CD4-positive, alpha-beta T cell treated with Interleukin-12 subunit alpha and Interleukin-12 subunit beta, for 1 hour (primary cell): ENCODE measurements around the gene RIPOR2.
"Not testable (repeated sequence)": the region's sequence is repeated elsewhere in the genome, so short reads cannot be mapped to it uniquely, and the experiment has no call there.

Experiments used
- DNase-seq: peaks from one replicate; pipeline ENCODE4 v3.0.0-alpha.2; 2020

Gene RIPOR2

DNA sequence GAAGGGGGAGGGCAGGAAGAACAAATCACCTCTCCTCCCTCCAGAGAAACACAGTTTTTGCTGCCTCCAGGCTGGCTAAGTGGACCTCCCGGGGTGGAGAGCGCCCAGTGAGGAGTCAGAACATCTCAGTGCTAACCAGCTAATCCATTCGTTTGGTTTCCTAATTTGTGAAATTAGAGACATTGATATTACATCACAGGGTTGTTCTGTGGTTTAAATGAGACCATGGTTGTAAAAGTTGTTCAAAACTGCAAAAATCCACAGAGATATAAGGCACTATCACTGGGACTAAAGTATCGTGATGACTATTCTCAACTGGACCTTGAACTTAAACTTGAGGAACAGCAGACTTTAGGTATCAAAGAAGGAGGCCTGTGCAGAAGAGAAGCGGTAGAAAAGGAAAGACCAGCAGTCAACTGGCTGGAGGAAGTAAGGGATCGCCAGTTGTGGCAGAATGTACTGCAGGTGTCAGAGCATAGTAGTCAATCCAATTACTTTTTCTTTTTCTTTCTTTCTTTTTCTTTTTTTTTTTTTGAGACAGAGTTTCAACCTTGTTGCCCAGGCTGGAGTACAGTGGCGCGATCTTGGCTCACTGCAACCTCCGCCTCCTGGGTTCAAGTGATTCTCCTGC, 33.9 kb downstream of the RIPOR2 start:
- DNase-seq, result no peak

DNA sequence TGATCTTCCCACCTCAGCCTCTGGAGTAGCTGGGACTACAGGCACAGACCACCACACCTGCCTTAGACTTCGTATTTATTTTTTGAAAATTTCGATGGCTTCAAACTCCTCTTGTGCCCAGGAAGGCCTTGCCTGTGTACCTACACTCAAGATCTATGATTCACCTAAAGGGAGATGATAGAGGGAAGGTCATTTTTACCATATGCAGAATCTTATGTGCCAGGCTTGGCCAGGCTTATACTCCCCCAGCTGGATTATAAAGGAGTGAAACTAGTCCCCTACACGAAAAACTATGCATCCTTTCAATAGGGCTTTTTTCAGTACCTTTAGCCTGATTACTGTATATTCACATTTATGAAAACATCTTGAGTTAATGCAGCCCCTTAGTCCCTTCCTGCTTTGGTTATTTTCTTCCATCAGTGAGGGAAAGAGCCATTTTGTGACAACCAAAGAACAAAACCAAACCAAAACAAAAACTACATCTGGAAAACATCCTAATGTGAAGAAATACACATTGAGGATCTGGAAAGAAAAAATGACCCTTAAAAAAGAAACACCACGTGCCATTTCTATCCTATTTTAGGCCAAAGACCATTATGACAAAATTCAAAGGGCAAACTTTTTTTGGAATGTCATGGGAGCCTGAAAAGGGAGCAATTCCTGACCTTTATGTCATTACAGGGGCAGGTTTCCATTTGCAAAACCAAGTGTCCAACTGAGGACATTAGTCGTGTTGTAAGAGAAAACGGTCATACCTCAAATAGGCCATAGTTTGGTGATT, 34.7 kb downstream of the RIPOR2 start:
- DNase-seq, result no peak

DNA sequence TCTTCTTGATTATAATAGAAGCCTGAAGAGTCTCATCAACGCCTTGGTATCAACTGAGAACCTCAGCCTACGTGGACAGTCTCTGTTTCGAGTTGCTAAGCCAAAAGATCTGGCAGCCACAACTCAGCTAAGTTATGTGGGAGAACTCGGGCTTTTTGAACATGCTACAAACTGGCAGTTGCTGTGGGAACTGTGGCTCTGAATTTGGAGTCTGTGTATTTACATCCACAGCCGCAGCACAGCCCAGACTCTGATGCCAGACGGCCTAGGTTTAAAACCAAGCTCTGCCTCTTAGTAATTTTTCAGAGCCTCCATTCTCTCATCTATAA, 35.8 kb downstream of the RIPOR2 start:
- peak; percentile 27 for DNase-seq

DNA sequence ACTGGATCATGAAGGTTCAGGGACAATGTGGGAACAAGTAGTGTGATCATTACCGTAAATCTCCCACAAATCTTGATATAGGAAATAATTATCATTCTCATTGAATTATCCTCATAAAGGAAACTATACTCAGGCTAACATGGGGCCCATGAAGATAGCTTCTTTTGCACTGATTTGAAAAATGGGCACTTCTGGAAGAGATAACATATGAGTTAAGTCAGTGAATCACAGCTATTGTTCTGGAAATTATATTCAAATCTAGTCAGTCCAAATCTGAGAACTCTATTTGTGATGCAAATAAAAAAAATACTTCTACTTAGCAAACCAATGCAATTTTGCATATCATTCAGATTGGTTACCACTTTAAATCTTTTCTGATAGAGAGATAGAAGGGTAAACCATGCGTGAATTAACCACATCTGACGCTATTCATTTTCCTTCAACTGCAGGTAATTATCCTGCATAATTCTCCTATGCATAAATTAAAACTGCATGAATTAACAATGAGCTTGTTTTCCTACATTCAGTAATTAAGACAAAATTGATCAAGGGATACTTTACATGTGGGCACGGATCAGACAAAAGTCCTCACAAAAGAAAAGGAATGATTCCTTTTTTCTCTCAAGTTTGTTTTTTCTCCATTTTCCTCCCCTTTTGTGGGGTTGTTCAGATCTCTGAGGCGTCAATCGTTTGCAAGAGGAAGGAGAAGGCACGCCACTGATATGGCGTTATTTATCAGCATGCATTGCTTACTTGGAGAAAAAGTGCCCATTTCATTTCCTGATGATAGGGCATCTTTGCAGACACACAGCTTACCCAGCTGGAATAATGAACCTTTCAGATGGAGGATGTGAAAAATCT, 36.4 kb downstream of the RIPOR2 start:
- DNase-seq, result no peak

DNA sequence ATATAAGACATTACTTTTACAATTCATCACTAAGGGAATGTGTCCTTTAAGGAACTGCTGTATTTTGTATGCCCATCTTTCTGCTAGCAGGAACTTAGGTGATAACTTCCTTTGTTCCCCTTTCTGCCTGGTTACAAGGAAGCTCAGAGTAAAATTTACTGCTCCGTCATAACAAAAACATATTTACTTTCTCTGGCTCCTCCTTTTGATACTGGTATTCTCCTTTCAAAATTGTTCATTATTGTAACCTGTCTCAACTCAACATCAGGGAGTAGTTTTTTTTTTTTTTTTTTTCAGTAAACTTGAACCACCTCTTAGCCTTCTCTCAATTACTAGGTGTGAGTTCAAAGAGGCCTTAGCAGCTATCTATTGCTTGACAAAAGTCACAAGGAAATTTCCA, 37.1 kb downstream of the RIPOR2 start:
- no peak for DNase-seq

DNA sequence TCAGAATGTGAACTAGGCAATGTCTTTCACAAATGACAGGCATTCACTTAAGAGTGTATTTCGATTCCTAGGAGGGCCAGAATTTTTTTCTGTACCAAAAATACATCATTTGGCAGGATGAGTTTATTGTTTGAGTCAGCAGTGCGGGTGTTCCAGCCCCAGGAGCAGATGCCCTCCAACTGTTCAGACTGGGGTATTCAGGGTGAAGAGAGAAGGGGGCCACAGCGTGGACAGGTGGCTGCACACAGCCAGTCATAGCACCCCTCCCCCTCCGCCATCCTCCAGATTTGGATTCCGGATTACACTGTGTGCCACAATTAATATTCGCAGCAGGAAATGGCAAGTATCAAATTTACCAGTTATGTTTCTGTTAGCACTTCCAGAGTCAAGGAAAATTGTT, 38.6 kb downstream of the RIPOR2 start:
- no peak for DNase-seq

DNA sequence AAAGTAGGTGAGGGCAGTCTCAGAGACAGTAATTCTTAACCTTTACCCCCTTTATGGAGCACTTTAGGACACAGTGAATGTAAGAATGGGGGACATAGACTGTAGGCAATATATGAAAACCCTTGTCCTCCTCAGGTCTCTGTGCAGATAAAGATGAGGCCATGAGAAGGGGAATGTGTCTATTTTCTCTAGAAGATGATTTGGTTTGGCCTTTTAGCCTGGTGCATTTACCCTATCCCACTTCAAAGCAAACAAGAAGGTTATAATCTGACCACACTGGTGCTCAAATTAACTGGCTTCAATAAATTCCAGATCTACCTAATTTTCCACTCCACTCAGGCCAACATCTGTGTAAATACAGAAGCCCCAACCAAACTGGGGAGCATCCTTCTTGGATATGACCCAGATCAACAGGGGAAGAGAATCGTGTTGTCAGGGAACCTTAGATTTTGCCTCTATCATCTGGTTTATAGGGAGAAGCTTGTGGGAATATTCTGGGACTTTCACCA, 42.4 kb downstream of the RIPOR2 start:
- no peak for DNase-seq

DNA sequence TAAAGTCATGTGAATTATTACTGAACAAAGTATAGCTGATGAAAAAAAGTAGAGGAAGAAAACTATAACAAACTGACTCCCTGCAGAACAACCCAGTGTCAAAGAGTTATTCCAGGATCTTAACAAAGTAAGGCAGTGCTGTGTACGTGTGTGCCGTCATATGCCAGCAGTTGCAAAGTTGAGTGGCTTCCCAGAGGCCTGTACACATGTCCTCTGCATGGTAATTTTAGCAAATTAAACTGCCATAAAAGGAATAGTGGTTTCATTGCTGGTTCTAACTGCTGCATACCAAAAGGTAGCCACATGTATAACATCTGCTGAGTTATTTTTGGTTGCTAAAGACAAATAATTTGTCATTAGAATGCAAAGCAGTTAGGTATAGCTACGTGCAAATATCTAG, 44.8 kb downstream of the RIPOR2 start:
- DNase-seq, result no peak

DNA sequence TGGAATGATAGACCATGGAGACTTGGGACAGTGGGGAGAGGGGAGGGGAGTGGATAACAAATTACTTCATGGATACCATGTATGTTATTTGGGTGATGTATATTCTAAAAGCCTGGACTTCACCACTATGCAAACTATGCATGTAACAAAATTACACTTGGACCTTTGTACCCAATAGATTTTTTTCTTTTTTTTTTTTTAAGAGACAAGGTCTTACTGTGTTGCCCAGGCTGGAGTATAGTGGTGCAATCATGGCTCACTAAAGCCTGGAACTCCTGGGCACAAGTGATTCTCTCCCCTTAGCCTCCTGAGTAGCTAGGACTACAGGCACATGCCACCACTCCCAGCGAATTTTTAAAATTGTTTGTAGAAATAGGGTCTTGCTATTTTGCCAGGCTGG, 45.3 kb downstream of the RIPOR2 start:
- no peak for DNase-seq

DNA sequence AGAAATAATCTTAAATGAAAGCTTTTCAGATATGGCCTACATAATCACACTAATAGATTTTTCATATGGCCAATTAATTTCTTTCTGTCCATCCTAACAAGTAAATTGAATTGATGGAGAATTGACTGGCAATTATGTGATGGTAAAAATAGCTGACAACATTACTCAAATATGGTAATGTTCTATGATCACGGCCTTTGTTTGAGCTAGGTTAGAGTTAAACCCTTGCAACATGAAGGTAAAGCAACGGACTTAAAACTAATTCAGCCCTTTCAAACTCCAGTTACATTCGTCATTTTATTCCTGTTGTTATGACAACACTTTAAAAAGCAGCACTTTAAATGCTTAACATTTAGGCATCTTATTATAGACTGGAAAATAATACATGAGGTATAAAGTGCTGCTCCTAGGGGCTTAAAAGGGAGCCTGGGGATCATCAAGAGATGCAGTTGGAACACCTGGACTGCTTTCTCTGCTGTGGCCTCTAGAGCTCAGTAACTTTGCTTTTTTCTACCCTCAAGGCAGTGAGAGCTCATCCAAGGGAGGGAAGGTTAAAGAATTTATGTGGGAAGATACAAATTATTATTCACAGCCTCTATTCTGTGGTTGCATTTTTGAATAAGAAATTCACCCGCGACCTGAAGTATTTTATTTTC, 46.9 kb downstream of the RIPOR2 start:
- no peak for DNase-seq

DNA sequence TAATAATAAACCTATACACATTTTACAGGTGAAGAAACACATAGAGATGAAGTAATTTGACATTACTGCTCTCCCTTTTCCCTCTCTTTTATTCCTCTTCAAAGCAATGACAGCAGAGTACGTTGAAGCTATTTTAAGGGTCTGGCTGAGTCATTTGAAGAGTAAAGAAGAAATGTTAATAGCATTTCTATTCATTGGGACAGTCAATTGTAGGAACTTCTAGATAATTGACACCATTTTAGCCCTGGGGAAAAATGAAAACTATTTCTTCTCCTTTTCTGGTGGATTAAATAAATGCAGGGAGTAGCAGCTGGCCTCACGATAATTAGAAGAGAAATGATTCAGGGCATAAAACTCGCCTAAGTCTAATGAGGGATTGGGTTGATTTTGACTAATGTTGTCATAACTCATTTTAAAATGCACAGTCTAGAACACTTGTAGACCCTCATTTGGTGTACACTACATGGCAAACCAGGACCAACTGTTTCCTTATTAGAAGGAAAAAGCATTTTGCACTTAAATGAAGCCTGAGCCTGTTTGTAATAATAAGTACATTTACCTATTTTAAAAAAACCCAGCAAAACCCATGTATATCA, 48.1 kb downstream of the RIPOR2 start:
- DNase-seq, result no peak

DNA sequence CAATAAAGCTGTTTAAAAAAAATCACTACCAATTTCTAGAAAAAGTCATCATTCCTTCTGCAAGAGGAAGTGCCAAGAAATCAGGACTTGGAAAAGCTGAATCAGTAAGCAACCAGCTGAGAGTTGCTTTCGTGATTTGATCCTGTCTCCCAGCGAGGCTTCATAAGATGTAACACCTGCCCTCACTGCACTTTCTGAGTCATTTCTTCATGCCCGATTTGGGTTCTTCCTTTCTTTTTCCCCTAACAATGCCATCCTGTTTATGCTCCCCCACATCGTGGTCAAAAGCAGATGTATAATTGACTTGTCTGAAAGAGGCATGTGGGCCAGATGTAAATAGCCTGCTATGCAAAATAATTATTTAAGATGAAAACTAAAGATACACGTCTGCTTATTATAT, 52.1 kb downstream of the RIPOR2 start:
- DNase-seq, result no peak

DNA sequence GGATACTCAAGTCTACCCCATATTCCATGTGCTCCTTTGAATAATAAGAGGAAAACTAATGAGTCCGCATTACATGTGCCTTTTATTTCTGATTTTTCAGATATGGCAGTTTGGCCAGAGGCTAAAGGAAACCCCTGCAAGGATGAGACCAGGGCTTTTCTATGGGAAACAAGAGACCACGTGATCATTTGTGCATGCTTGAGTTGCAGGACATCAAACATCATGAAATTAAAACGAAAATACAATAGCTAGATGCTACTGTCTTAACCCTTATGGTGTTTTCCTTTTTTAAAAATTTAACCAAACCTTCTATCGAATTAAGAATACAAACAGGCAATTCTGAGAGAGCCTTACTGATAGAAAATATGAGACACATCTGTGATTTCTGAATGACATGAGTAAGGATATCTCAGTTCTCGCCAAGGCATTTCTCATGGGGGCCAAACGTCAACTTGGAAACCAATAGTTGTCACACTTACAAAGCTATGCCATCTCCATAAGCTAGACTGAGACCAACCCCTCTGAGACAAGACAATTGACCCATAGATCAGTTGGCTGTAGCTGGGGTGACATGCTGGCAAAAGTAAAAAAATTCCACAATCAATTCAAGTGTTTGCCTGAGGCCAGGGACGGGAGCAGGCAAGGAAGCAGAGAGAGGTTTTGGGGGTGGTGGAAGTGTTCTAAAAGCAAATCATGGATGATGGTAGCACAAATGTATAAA, 52.8 kb downstream of the RIPOR2 start:
- DNase-seq, result no peak

DNA sequence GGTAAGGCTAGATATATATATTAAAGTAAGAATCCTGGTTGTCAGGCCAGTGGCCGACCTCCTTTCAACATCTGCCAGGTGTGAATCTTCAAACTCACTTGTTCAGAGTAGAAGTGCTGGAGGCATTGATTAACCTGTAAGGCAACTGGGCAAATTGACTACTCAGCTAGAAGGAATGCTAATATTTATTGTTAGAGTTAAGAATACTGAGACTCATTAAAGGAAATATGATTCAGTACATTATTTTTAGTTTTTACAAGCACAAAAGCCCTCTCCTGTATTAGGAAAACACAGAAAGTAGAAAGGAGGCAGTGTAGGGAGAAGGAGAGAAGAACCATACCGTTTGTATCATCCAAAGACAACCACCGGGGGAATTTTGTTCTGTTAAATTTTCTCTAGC, 53.5 kb downstream of the RIPOR2 start:
- no peak for DNase-seq

DNA sequence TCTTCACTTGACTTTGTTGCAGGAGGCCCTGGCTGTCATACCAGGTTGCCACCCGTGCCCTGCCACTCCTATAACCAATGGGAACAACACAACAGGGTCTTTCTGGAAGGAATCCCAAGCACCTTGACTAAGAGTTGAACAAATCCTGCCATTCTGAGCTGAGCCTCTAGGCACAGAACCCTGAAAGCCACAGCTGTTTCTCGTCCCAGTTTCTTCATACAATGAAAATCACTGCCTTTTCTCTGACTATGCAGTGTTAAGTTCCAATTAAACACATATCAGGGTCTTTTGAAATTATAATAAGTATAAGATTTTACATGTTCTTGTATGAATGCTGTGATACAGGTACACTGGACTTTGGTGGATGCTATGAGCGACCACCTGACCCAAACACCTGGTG, 54.4 kb downstream of the RIPOR2 start:
- DNase-seq, result no peak

DNA sequence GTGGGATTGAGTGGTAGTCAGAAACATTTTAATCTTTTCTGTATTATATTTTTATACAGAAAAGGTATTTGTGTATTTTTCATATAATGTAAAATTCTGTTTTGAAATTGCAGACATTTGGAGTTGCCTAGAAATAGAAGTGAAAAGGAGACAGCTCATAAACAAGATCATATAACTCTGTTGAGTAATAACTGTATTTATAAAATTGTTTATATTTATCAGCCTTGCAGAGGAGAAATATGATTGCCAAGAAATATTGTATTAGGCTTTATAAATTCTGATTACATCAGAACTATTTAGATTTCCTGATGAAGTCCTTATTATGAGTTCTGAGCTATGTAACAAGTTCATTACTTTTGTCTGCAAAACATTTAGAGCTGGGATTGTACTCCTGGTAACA, 55.3 kb downstream of the RIPOR2 start:
- DNase-seq, result no peak

DNA sequence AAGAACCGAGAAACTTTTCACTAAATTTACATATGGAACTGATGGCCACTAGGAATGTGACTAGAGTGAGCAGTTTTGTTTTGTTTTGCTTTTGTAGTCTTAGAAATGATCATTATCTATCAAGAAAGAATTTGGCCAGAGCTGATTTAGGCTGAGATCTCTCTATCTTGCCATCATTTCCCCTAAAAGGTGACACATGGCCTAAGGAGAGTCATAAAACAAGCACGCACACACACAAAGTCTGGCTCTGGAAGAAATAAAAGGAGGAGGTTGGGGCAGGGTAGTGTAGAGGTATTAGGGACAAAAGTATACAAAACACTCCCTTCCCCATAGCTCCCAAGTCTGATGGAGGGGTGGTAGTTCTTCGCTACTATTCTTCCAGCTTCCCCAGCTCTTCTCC, 56.4 kb downstream of the RIPOR2 start:
- DNase-seq, result no peak

DNA sequence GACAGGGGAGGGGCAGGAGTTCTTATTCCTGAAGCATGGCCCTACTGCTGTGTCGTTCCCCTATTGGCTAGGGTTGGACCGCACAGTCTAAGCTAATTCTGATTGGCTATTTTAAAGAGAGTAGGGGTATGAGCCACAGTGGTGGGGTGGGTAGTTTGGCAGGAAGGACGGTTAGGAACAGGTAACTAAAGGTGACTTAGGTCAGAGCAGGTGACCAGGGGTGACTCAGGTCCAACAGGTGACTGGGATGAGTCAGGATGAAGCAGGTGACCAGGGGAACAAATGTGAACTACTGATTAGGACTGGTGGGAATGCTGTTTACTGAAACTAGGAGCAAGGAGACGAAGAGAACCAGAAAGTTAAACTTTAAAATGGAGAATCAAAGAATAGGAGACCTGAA, 58.0 kb downstream of the RIPOR2 start:
- not testable (repeated sequence) for DNase-seq

DNA sequence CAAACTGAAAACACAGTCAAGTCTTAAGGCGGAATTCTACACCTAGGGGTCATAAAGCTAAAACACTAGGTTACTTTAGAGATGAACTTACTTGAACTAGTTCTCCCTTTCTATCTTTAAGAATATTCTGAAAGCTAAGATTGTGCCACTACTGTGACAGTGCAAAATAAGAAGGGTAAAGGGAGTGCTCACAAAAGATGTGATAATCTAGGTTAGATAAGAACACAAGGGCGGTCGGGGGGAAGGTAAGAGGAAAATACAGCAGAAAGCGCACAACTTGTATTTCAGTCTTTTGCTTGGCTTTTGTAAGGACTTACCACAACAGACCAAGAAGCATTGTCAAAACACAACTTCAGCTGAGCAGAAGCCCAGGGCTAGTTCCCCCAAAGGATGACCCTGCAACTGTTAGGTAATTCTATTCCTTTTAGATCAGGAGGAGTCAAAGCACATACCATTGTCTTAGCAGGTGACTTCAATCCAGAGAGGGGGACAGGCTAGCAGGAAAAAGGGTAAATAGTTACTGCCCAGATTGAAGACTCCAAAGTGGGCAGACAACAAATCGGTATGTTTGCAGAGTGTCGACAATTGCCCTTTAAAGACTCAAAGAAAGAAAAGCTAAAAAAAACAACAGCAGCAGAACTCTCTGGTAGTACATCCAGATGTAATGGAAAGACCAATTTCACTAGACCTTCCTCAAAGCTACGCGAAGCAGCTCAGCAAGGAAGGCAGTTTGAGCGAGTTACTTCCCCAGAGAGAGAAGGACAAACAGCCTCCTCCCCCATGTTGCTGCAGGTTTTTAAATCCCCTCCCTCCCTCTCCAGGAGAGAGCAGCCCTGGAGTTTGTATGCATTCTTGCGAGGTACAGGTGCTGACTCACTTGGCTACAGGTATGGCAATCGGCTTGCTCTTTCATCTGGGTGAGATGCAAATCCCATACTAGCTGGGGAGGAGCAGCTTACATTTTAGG, 59.0 kb downstream of the RIPOR2 start:
- no peak for DNase-seq

DNA sequence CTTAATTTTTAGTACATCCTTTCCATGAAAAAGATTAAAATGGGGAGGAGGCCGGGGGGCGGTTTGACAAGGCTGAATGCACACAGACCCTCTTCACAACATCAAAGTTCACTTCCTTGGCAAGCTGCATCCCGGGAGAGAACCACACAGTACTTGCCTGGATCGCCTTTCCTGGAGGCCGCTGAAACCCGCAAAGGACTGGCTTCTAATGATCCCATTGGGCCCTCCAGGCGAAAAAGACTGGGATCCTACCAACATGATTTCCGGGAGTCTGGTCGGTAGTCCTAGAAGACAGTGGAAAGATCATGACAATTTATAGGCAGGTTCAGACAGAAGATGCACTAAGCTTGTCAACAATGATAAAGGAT, 60.2 kb downstream of the RIPOR2 start:
- DNase-seq, result no peak
